PC-3 (cell line): ENCODE results near the gene PLVAP. TPM values are rescaled to one million over a fixed set of nuclear protein-coding genes. Genes with fewer than 3 reads are reported as not detected.
"Not testable (repeated sequence)": the region's sequence is repeated elsewhere in the genome, so short reads cannot be mapped to it uniquely, and the experiment has no call there.

Experiments
- ATAC-seq: fragments of 200-7000 bp; cut with Tn5 transposase; 2 replicates; pipeline ENCODE4 v1.9.1; 2020; ENCODE audit warnings: mild to moderate bottlenecking, moderate library complexity
- BruUV-seq: library from RNA; stranded (reverse); fragments of 400-500 nt; replicated peaks from 2 replicates; lab custom pipeline; 2021; lab: Mats Ljungman, UMichigan
- CTCF ChIA-PET: fragments of 300-600 bp; sonication (Branson Sonifier 250); formaldehyde crosslinking; loops from one replicate; lab custom pipeline; 2022; ENCODE audit warnings: antibody characterized with exemption; lab: Charles Lee
- POLR2A ChIA-PET: fragments of 300-600 bp; sonication (Branson Sonifier 250); formaldehyde crosslinking; loops from one replicate; lab custom pipeline; 2022; ENCODE audit warnings: antibody characterized with exemption; ENCODE audit not compliant: unreplicated experiment; lab: Charles Lee
- DNase-seq: peaks from one replicate; pipeline ENCODE4 v3.0.0-alpha.2; 2015
- H2AFZ ChIP-seq: fragments of 300-600 bp; sonication (generic); 2 replicates; pipeline ENCODE4 v1.6.0; 2016; ENCODE audit warnings: antibody characterized with exemption, low read length
- H3F3A ChIP-seq: fragments of 300-600 bp; sonication (generic); one replicate; pipeline ENCODE4 v1.6.0; 2017; ENCODE audit warnings: antibody characterized with exemption, low read length, control low read depth, mild to moderate bottlenecking; ENCODE audit not compliant: unreplicated experiment
- H3K27ac ChIP-seq: fragments of 300-600 bp; sonication (generic); 2 replicates; pipeline ENCODE4 v1.5.1; 2016; ENCODE audit warnings: mild to moderate bottlenecking, low read length
- H3K27me3 ChIP-seq: fragments of 300-600 bp; sonication (generic); 2 replicates; pipeline ENCODE4 v1.6.1; 2016; ENCODE audit warnings: low read length, mixed read lengths
- H3K36me3 ChIP-seq: fragments of 300-600 bp; sonication (generic); 2 replicates; pipeline ENCODE4 v1.6.1; 2016; ENCODE audit warnings: low read depth, mixed run types, low read length, mixed read lengths
- H3K4me1 ChIP-seq: fragments of 300-600 bp; sonication (generic); 2 replicates; pipeline ENCODE4 v1.5.1; 2016; ENCODE audit warnings: low read length; ENCODE audit not compliant: insufficient read depth
- H3K4me2 ChIP-seq: fragments of 300-600 bp; sonication (generic); 2 replicates; pipeline ENCODE4 v1.6.0; 2016; ENCODE audit warnings: low read length
- H3K4me3 ChIP-seq: fragments of 300-600 bp; sonication (generic); 2 replicates; pipeline ENCODE4 v1.5.1; 2016; ENCODE audit warnings: mild to moderate bottlenecking, low read length, mixed read lengths
- H3K79me2 ChIP-seq: fragments of 300-600 bp; sonication (generic); 2 replicates; pipeline ENCODE4 v1.6.1; 2017; ENCODE audit warnings: low read length, mixed read lengths
- H3K9ac ChIP-seq: fragments of 300-600 bp; sonication (generic); 2 replicates; pipeline ENCODE4 v1.6.0; 2016; ENCODE audit warnings: mild to moderate bottlenecking, low read length
- H3K9me2 ChIP-seq: fragments of 300-600 bp; sonication (generic); replicated peaks from 2 replicates; pipeline ENCODE4 v1.6.1; 2016; ENCODE audit warnings: mixed run types, low read length, mixed read lengths
- H3K9me3 ChIP-seq: fragments of 300-600 bp; sonication (generic); 2 replicates; pipeline ENCODE4 v1.6.1; 2016; ENCODE audit warnings: low read length, mixed read lengths
- H4K20me1 ChIP-seq: fragments of 300-600 bp; sonication (generic); 2 replicates; pipeline ENCODE4 v1.6.1; 2016; ENCODE audit warnings: low read length, mixed read lengths
- CTCF ChIP-seq: fragments of 300-600 bp; sonication (generic); conservative IDR thresholded peaks from 2 replicates; pipeline ENCODE4 v1.5.1; 2017; ENCODE audit warnings: antibody characterized with exemption, low read depth, mild to moderate bottlenecking, low read length
- EZH2 ChIP-seq: fragments of 300-600 bp; sonication (generic); IDR thresholded peaks from one replicate; pipeline ENCODE4 v1.6.1; 2017; ENCODE audit warnings: antibody characterized with exemption, mild to moderate bottlenecking, low read length; ENCODE audit not compliant: unreplicated experiment
- EZH2phosphoT487 ChIP-seq: fragments of 300-600 bp; sonication (generic); IDR thresholded peaks from 2 replicates; pipeline ENCODE4 v1.6.1; 2018; ENCODE audit warnings: mild to moderate bottlenecking, antibody characterized with exemption, low read length, borderline replicate concordance
- intact Hi-C: fragments of 100-400 bp; cut with micrococcal nuclease; formaldehyde crosslinking; loops from 2 replicates; pipeline ENCODE4 v1.9.0; 2023
- total RNA-seq: library from RNA; depleted of rRNA; stranded (reverse); fragments of >200 nt; gene quantifications from 2 replicates; pipeline ENCODE4 v1.2.3, GENCODE V29; 2014

PLVAP gene
- total RNA-seq, 1 experiment from 2014 or later, result not detected

DNA sequence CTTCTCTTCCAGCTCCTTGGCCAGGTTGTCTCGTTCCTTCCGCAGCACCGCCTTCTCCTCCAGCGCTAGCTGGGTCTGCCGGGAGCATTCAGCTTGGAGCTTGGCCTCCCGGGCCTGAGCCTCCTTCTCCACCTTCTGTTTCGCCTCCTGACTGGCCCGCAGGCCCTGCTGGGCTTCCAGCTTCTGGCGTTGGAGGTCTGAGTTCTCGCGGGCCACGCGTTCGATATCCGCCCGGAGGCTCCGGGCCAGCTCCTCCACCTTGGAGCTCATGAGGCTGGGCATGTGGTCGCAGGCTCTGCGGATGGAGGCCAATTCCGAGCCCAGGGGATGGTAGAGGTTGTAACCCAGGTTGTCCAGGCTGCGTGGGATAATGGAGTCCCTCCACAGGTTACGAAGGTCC, 11.8 kb downstream of the PLVAP start:
- no peak overlapping the region for H3K4me3 ChIP-seq
- TF ChIP-seq EZH2 (no peak), EZH2phosphoT487 (no peak), CTCF (no peak)
- no peak for ATAC-seq
- no peak for DNase-seq
- H2AFZ ChIP-seq, result no peak overlapping the region
- H3K36me3 ChIP-seq, result no peaks in the 10 kb centered on the region
- no peaks in the 10 kb centered on the region for H3K9me3 ChIP-seq
- no peak overlapping the region for H3K27ac ChIP-seq
- H3K9ac ChIP-seq, result no peak overlapping the region
- no peak overlapping the region for H3K4me2 ChIP-seq
- ChIA-PET POLR2A (no interaction called here), CTCF (no interaction called here)
- no peaks in the 10 kb centered on the region for H3K79me2 ChIP-seq
- H4K20me1 ChIP-seq, result no peaks in the 10 kb centered on the region
- no peaks in the 10 kb centered on the region for H3K4me1 ChIP-seq
- BruUV-seq, result no TSS peak
- no peaks in the 10 kb centered on the region for H3F3A ChIP-seq
- no peaks in the 10 kb centered on the region for H3K9me2 ChIP-seq
- H3K27me3 ChIP-seq, result no peaks in the 10 kb centered on the region
- intact Hi-C loops, result no loop called here

GRCh38 chr19:17363852-17364605, 13.1 kb downstream of the PLVAP start:
- H3K4me3 ChIP-seq, CTCF ChIA-PET, H3F3A ChIP-seq, H4K20me1 ChIP-seq, BruUV-seq, ATAC-seq, DNase-seq, H3K27ac ChIP-seq, H3K79me2 ChIP-seq, H3K36me3 ChIP-seq, H2AFZ ChIP-seq, intact Hi-C loops, H3K9me3 ChIP-seq, H3K4me1 ChIP-seq, H3K9ac ChIP-seq, H3K4me2 ChIP-seq, H3K9me2 ChIP-seq, H3K27me3 ChIP-seq, POLR2A ChIA-PET: not testable (repeated sequence)

- Histone ChIP-seq H3K9me3 (no peaks in the 10 kb centered on the region), H3K36me3 (no peaks in the 10 kb centered on the region), H3K4me3 (no peak overlapping the region), H3K79me2 (no peaks in the 10 kb centered on the region), H3K4me2 (no peak overlapping the region), H3K27me3 (no peaks in the 10 kb centered on the region), H3K4me1 (no peaks in the 10 kb centered on the region), H3F3A (no peaks in the 10 kb centered on the region), H3K9ac (no peak overlapping the region), H3K27ac (no peak overlapping the region), H4K20me1 (no peaks in the 10 kb centered on the region), H2AFZ (no peak overlapping the region), H3K9me2 (no peaks in the 10 kb centered on the region)
- POLR2A ChIA-PET, result no interaction called here
- BruUV-seq, result no TSS peak
- ATAC-seq (no peak), DNase-seq (no peak)
- no peak for TF ChIP-seq EZH2phosphoT487
- TF ChIP-seq EZH2, result no peak
- no peak for TF ChIP-seq CTCF
- intact Hi-C loops, result no loop called here
- CTCF ChIA-PET, result interaction anchor here (0.5 kb wide), 1 partner anchor 306 kb away, joined by 10 read pairs; no protein-coding TSS in a partner anchor
Measured at GRCh38 chr19:17359905-17360800, 17.0 kb downstream of the PLVAP start.
